ENCODE measurements around the gene POU2F3.

Gene POU2F3

GRCh38 chr11:120324932-120325810 lies 85.2 kb downstream of the POU2F3 start, which contains the start of gene TLCD5:
Gene TLCD5 (plus strand): TSS chr11:120325299. CDS start chr11:120327442, 2,143 bp downstream.
- DNase-seq (ENCODE audit: low read depth), result no peak

GRCh38 chr11:120326228-120326627 lies 86.3 kb downstream of the POU2F3 start:
- DNase-seq (ENCODE audit: low read depth), result no peak

GRCh38 chr11:120326845-120327281 lies 86.9 kb downstream of the POU2F3 start:
- DNase-seq (ENCODE audit: low read depth), result no peak

- no peak for DNase-seq (ENCODE audit: low read depth)
These were observed 87.4 kb downstream of the POU2F3 start for GRCh38 chr11:120327311-120327710.

GRCh38 chr11:120329556-120329955 lies 89.6 kb downstream of the POU2F3 start:
- DNase-seq (ENCODE audit: low read depth), result no peak

GRCh38 chr11:120330045-120330444 lies 90.1 kb downstream of the POU2F3 start:
- no peak for DNase-seq (ENCODE audit: low read depth)

GRCh38 chr11:120331301-120331996 lies 91.5 kb downstream of the POU2F3 start:
- no peak for DNase-seq (ENCODE audit: low read depth)

- no peak for DNase-seq (ENCODE audit: low read depth)
These were observed 93.1 kb downstream of the POU2F3 start for GRCh38 chr11:120332822-120333716.

GRCh38 chr11:120333801-120334200 lies 93.9 kb downstream of the POU2F3 start:
- no peak for DNase-seq (ENCODE audit: low read depth)

GRCh38 chr11:120334332-120334731 lies 94.4 kb downstream of the POU2F3 start:
- no peak for DNase-seq (ENCODE audit: low read depth)

GRCh38 chr11:120334894-120335462 lies 95.0 kb downstream of the POU2F3 start:
- DNase-seq (ENCODE audit: low read depth), result no peak

- no peak for DNase-seq (ENCODE audit: low read depth)
These were observed 95.6 kb downstream of the POU2F3 start for GRCh38 chr11:120335556-120335907.

- DNase-seq (ENCODE audit: low read depth), result peak; percentile 67
These were observed 96.1 kb downstream of the POU2F3 start, which contains the start of gene ARHGEF12 for GRCh38 chr11:120335908-120336640. Gene ARHGEF12 (plus strand): TSS chr11:120336413. CDS start chr11:120337244, 831 bp downstream.

- DNase-seq (ENCODE audit: low read depth), result no peak
These were observed 96.9 kb downstream of the POU2F3 start for GRCh38 chr11:120336641-120337354.

GRCh38 chr11:120337355-120338106 lies 97.6 kb downstream of the POU2F3 start:
- no peak for DNase-seq (ENCODE audit: low read depth)

GRCh38 chr11:120338107-120338933 lies 98.4 kb downstream of the POU2F3 start:
- DNase-seq (ENCODE audit: low read depth), result no peak

GRCh38 chr11:120339394-120339890 lies 99.5 kb downstream of the POU2F3 start:
- no peak for DNase-seq (ENCODE audit: low read depth)

GRCh38 chr11:120340529-120340928 lies 100.6 kb downstream of the POU2F3 start:
- DNase-seq (ENCODE audit: low read depth), result no peak
